Measurements from ENCODE around the gene STX2. TPM values are rescaled to one million over a fixed set of nuclear protein-coding genes. Genes with fewer than 3 reads are reported as not detected.

STX2 gene
- total RNA-seq, 2 donors from 2014 or later = 5.3 to 11.5 TPM

DNA sequence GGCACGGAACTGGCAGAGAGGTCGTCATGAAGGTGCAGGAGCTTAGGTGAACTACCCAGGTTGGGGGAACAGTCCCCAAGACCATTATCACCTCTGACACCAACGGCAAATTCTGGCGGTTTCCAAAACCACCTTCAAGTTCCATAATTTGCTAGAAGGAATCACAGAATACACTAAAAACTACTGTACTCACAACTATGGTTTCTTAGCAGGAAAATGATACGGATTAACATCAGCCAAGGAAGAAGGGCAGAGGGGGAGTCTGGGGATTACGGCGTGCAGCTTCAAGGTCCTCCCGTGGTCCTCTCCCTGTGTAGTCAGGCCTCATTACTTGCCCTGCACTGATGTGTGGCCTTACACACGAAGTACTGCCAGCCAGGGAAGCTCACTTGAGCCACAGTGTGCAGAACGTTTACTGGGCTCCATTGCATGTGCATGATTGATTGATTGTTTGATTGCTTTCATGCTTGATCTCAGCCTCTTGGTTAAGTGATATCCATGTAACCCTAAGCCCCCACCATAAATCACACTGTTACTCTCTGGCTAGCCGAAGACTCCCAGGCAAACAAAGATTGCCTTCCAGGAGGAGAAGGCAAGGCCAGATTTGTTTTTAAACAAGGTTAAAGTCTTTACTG, 837 bp upstream of the STX2 start:
- WGBS = 46% methylated on average over 11 of the region's 11 CpGs
- DNase-seq (ENCODE audit: low spot score) = no peak
- no peaks in the 10 kb centered on the region for H3K27me3 ChIP-seq (replicated peaks; ENCODE audit: insufficient read depth)
- no peaks in the 10 kb centered on the region for H3K36me3 ChIP-seq
- no peak for TF ChIP-seq POLR2AphosphoS5 (IDR thresholded peaks at IDR 0.05)
- TF ChIP-seq POLR2A (IDR thresholded peaks at IDR 0.05) = no peak
- TF ChIP-seq, protein P1, sequence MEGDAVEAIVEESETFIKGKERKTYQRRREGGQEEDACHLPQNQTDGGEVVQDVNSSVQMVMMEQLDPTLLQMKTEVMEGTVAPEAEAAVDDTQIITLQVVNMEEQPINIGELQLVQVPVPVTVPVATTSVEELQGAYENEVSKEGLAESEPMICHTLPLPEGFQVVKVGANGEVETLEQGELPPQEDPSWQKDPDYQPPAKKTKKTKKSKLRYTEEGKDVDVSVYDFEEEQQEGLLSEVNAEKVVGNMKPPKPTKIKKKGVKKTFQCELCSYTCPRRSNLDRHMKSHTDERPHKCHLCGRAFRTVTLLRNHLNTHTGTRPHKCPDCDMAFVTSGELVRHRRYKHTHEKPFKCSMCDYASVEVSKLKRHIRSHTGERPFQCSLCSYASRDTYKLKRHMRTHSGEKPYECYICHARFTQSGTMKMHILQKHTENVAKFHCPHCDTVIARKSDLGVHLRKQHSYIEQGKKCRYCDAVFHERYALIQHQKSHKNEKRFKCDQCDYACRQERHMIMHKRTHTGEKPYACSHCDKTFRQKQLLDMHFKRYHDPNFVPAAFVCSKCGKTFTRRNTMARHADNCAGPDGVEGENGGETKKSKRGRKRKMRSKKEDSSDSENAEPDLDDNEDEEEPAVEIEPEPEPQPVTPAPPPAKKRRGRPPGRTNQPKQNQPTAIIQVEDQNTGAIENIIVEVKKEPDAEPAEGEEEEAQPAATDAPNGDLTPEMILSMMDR (IDR thresholded peaks at IDR 0.05) = no peak
- H3K4me3 ChIP-seq = peak overlapping the region; percentile 76 to 77
- intact Hi-C loops (cut with DNase I) = loop anchor here (2.0 kb wide), 1 partner anchor 31 kb away; no protein-coding TSS in a partner anchor
- no peaks in the 10 kb centered on the region for H3K9me3 ChIP-seq
- H3K4me1 ChIP-seq (replicated peaks) = no peaks in the 10 kb centered on the region
- H3K27ac ChIP-seq = no peak overlapping the region

DNA sequence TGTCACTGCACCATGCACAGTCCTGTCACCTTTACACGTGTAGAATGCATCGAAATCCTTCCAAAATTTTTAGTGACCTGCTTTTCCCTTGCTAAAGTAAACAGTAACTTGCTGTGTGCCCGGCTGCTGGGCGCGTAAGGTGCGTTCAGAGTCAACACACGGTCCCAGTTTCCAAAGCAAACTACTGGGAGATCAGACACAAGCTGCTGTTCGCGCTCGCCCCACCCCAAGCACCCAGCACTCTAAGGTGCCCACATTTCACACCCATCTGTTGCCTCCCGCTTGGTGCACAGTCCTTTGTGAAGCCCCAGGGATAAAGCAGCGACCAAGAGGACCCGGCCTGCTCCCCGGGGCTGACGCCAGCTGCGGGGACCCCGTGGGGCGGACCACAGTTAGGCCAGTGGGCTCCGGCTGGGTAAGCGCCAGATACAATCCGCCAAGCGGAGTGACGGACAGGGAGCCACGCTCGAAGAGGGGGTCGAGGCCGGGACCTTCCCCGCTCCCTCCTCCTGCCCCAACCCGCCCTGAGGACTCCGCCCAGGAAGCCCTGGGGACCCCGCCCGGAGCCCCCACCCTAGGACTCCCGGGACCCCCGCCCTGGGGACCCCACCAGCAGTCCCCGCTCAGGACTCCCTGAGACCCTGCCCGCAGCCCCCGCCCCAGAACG, 633 bp downstream of the STX2 start:
- TF ChIP-seq, protein P1 (IDR thresholded peaks at IDR 0.05) = no peak
- Histone ChIP-seq H3K9me3 (no peaks in the 10 kb centered on the region), H3K4me3 (peak overlapping the region; percentile 76 to 77), H3K27me3 (replicated peaks; ENCODE audit: insufficient read depth) (no peaks in the 10 kb centered on the region), H3K4me1 (replicated peaks) (no peaks in the 10 kb centered on the region), H3K27ac (peak overlapping the region; percentile 56 to 69), H3K36me3 (no peaks in the 10 kb centered on the region)
- DNase-seq (ENCODE audit: low spot score) = peak; percentile 25
- intact Hi-C loops (cut with DNase I) = loop anchor here (2.0 kb wide), 1 partner anchor 32 kb away; no protein-coding TSS in a partner anchor
- WGBS = 6% methylated on average over 21 of the region's 38 CpGs

DNA sequence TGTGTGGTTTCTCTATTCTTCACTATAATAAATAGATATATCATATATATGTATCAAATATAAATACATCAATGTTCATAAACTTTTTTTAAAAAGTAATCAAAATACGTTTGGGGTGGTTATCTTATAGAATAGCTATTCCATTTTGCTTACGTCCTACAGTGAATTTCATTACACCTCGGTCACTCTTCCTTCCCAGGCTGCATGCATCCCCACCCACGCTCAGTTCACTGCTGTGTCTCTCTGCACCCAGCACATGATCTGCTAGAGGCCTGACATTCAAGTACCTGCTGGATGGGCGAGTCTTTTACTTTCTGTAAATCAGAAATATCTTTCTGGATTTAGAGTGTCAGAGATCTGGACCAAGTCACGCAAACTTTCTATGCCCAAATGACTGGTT, 3.6 kb downstream of the STX2 start:
- WGBS = 89% methylated on average over 6 of the region's 6 CpGs

DNA sequence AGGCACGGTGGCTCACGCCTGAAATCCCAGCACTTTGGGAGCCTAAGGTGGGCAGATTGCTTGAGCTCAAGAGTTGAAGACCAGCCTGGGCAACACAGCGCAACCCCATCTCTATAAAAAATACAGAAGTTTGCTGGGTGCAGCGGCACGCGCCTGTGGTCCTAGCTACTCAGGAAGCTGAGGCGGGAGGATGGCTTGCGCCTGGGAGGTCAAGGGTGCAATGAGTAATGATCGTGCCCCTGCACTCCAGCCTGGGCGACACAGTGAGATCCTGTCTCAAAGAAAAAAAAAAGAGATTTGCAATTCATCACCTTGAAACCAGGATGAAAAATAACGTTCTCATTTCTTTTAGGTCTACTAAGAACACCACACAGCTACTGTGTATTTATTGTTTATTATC, 4.0 kb downstream of the STX2 start:
- intact Hi-C loops (cut with DNase I) = no loop called here
- Histone ChIP-seq H3K27ac (no peak overlapping the region), H3K4me3 (no peak overlapping the region), H3K9me3 (no peaks in the 10 kb centered on the region), H3K36me3 (no peaks in the 10 kb centered on the region), H3K27me3 (replicated peaks; ENCODE audit: insufficient read depth) (no peaks in the 10 kb centered on the region), H3K4me1 (replicated peaks) (no peaks in the 10 kb centered on the region)
- 83% methylated on average over 11 of the region's 11 CpGs for WGBS
- no peak for TF ChIP-seq POLR2AphosphoS5 (IDR thresholded peaks at IDR 0.05)
- no peak for TF ChIP-seq POLR2A (IDR thresholded peaks at IDR 0.05)
- TF ChIP-seq, protein P1 (IDR thresholded peaks at IDR 0.05) = no peak
- DNase-seq (ENCODE audit: low spot score) = no peak

More for the DNA sequence above, 3.6 kb downstream of the STX2 start:
- no peak overlapping the region for H3K27ac ChIP-seq
- H3K4me3 ChIP-seq = no peak overlapping the region
- no peaks in the 10 kb centered on the region for H3K27me3 ChIP-seq (replicated peaks; ENCODE audit: insufficient read depth)
- DNase-seq (ENCODE audit: low spot score) = no peak
- no peaks in the 10 kb centered on the region for H3K4me1 ChIP-seq (replicated peaks)
- TF ChIP-seq, protein P1 (IDR thresholded peaks at IDR 0.05) = no peak
- no peak for TF ChIP-seq POLR2A (IDR thresholded peaks at IDR 0.05)
- TF ChIP-seq POLR2AphosphoS5 (IDR thresholded peaks at IDR 0.05) = no peak
- no peaks in the 10 kb centered on the region for H3K9me3 ChIP-seq
- H3K36me3 ChIP-seq = no peaks in the 10 kb centered on the region
- intact Hi-C loops (cut with DNase I) = no loop called here

Measured in prostate gland (tissue), 2 donors.